Esophagus muscularis mucosa (tissue), 3 donors: ENCODE data around the gene SMIM22.

Experiments used
- CTCF ChIP-seq, 3 experiments: fragments of 200-600 bp in 2 of 3; fragments of 450-650 bp in 1 of 3; sonication (generic) in 2 of 3; IDR thresholded peaks; one replicate each; pipeline ENCODE4 v1.5.1; 2017 to 2019; ENCODE audit warnings: antibody characterized with exemption in 3 of 3, mild to moderate bottlenecking in 2 of 3, moderate library complexity in 1 of 3
- POLR2A ChIP-seq: fragments of 450-650 bp; IDR thresholded peaks from one replicate; pipeline ENCODE4 v1.6.1; 2017; ENCODE audit warnings: antibody characterized with exemption, moderate library complexity, mild to moderate bottlenecking, low read depth
- POLR2AphosphoS5 ChIP-seq, 2 donors: sonication (generic); formaldehyde crosslinking; IDR thresholded peaks; one replicate each; pipeline ENCODE4 v1.6.1; 2017; ENCODE audit warnings: antibody characterized with exemption in 2 of 2

GRCh38 chr16:4752351-4753100, 42.6 kb upstream of the SMIM22 start:
- TF ChIP-seq POLR2A (no peak), CTCF (IDR thresholded peaks at IDR 0.05) (no peak), POLR2AphosphoS5 (IDR thresholded peaks at IDR 0.05) (no peak)
